HEK293 (cell line): ENCODE data around the gene CCDC187.

Experiments used
- GLIS2 ChIP-seq: fragments of 450-650 bp; formaldehyde crosslinking; IDR thresholded peaks from 2 replicates; pipeline ENCODE4 v1.5.1; 2016; ENCODE audit warnings: missing biosample characterization, missing genetic modification characterization
- YY1 ChIP-seq: fragments of 450-650 bp; formaldehyde crosslinking; IDR thresholded peaks from 2 replicates; pipeline ENCODE4 v1.5.1; 2018; ENCODE audit warnings: missing biosample characterization, missing genetic modification characterization
- ZBTB8A ChIP-seq: fragments of 450-650 bp; formaldehyde crosslinking; IDR thresholded peaks from 2 replicates; pipeline ENCODE4 v1.5.1; 2016; ENCODE audit warnings: missing biosample characterization, missing genetic modification characterization
- ZEB2 ChIP-seq: fragments of 450-650 bp; formaldehyde crosslinking; IDR thresholded peaks from 2 replicates; pipeline ENCODE4 v1.5.1; 2016; ENCODE audit warnings: missing biosample characterization, missing genetic modification characterization
- ZNF274 ChIP-seq, 2 experiments: fragments of 200-500 bp in 1 of 2; fragments of 450-650 bp in 1 of 2; sonication (Bioruptor generic) in 1 of 2; formaldehyde crosslinking in 1 of 2; IDR thresholded peaks; 2 replicates each; pipeline versions ENCODE4 v1.5.1 to v1.6.1; 2014 to 2016; ENCODE audit warnings: borderline replicate concordance in 1 of 2, inconsistent platforms in 1 of 2, low read length in 1 of 2, missing biosample characterization in 1 of 2, missing genetic modification characterization in 1 of 2
- ZNF341 ChIP-seq: fragments of 450-650 bp; formaldehyde crosslinking; IDR thresholded peaks from 2 replicates; pipeline ENCODE4; 2016; ENCODE audit warnings: low read depth, missing biosample characterization, missing genetic modification characterization
- ZNF530 ChIP-seq: fragments of 450-650 bp; formaldehyde crosslinking; IDR thresholded peaks from 2 replicates; pipeline ENCODE4 v1.5.1; 2016; ENCODE audit warnings: low read depth, missing biosample characterization, missing genetic modification characterization
- ZNF544 ChIP-seq: fragments of 450-650 bp; formaldehyde crosslinking; IDR thresholded peaks from 2 replicates; pipeline ENCODE4 v1.5.0; 2017; ENCODE audit warnings: missing biosample characterization, missing genetic modification characterization
- TF ChIP-seq, protein P1 (sequence below): fragments of 450-650 bp; formaldehyde crosslinking; IDR thresholded peaks from 2 replicates; pipeline ENCODE4 v1.5.1; 2017; ENCODE audit warnings: missing biosample characterization, missing genetic modification characterization
- TF ChIP-seq, protein P2 (sequence below): fragments of 450-650 bp; formaldehyde crosslinking; IDR thresholded peaks from 2 replicates; pipeline ENCODE4 v1.5.1; 2016; ENCODE audit warnings: missing biosample characterization, missing genetic modification characterization
- TF ChIP-seq, protein P3 (sequence below): fragments of 450-650 bp; formaldehyde crosslinking; IDR thresholded peaks from 2 replicates; pipeline ENCODE4 v1.5.1; 2016; ENCODE audit warnings: missing biosample characterization, missing genetic modification characterization
- TF ChIP-seq, protein P4 (sequence below): fragments of 450-650 bp; formaldehyde crosslinking; IDR thresholded peaks from 2 replicates; pipeline ENCODE4 v1.5.1; 2016; ENCODE audit warnings: missing biosample characterization, missing genetic modification characterization, low read depth

DNA sequence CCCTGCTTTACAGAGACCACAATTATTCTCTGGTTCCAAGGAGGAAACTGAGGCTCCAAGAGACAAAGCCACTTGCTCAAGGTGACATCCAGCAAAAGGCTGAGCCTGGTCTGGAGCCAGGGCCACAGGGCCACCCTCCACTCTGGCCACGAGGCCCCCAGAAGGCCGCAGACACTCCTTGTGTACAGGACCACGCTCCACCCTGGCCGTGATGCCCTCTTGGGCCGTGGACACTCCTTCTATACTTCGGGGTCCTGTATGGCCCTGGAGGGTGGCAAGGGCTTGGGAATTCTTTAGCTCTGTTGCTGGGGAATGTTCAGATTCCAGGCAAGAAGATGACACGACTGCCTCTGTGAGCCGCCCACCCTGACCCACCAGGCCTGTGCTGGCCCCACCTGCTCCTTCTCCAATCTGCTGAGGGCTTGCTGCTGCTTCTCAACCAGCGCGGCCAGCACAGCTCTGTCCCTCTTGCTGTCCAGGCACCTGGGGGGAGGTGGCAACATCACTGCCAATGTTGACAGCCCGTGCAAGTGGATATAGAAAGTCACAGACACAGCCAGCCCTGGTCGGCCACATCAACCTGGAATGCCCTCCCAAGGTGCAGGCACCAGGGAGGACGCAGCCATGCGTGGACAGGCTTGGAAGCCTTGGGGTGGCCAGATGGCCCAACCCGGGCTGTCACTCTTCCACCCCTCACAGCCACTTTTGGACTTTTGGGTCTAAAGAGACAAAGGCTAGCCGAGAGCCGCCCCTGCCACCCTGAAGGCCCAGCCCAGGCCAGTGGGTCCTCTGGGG, 38.1 kb downstream of the CCDC187 start:
- no peak for TF ChIP-seq ZBTB8A (tag by site-specific recombination)
- no peak for TF ChIP-seq YY1 (tag by site-specific recombination)
- TF ChIP-seq, protein P1, sequence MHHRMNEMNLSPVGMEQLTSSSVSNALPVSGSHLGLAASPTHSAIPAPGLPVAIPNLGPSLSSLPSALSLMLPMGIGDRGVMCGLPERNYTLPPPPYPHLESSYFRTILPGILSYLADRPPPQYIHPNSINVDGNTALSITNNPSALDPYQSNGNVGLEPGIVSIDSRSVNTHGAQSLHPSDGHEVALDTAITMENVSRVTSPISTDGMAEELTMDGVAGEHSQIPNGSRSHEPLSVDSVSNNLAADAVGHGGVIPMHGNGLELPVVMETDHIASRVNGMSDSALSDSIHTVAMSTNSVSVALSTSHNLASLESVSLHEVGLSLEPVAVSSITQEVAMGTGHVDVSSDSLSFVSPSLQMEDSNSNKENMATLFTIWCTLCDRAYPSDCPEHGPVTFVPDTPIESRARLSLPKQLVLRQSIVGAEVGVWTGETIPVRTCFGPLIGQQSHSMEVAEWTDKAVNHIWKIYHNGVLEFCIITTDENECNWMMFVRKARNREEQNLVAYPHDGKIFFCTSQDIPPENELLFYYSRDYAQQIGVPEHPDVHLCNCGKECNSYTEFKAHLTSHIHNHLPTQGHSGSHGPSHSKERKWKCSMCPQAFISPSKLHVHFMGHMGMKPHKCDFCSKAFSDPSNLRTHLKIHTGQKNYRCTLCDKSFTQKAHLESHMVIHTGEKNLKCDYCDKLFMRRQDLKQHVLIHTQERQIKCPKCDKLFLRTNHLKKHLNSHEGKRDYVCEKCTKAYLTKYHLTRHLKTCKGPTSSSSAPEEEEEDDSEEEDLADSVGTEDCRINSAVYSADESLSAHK (tag by site-specific recombination) = no peak
- no peak for TF ChIP-seq GLIS2 (tag by site-specific recombination)
- TF ChIP-seq, protein P2, sequence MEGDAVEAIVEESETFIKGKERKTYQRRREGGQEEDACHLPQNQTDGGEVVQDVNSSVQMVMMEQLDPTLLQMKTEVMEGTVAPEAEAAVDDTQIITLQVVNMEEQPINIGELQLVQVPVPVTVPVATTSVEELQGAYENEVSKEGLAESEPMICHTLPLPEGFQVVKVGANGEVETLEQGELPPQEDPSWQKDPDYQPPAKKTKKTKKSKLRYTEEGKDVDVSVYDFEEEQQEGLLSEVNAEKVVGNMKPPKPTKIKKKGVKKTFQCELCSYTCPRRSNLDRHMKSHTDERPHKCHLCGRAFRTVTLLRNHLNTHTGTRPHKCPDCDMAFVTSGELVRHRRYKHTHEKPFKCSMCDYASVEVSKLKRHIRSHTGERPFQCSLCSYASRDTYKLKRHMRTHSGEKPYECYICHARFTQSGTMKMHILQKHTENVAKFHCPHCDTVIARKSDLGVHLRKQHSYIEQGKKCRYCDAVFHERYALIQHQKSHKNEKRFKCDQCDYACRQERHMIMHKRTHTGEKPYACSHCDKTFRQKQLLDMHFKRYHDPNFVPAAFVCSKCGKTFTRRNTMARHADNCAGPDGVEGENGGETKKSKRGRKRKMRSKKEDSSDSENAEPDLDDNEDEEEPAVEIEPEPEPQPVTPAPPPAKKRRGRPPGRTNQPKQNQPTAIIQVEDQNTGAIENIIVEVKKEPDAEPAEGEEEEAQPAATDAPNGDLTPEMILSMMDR (tag by site-specific recombination) = no peak
- TF ChIP-seq, protein P3, sequence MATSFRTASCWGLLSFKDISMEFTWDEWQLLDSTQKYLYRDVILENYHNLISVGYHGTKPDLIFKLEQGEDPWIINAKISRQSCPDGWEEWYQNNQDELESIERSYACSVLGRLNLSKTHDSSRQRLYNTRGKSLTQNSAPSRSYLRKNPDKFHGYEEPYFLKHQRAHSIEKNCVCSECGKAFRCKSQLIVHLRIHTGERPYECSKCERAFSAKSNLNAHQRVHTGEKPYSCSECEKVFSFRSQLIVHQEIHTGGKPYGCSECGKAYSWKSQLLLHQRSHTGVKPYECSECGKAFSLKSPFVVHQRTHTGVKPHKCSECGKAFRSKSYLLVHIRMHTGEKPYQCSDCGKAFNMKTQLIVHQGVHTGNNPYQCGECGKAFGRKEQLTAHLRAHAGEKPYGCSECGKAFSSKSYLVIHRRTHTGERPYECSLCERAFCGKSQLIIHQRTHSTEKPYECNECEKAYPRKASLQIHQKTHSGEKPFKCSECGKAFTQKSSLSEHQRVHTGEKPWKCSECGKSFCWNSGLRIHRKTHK (tag by site-specific recombination) = no peak
- no peak for TF ChIP-seq ZNF341 (tag by site-specific recombination)
- TF ChIP-seq ZNF530 (tag by site-specific recombination) = no peak
- no peak for TF ChIP-seq ZNF544 (tag by site-specific recombination)
- no peak for TF ChIP-seq ZEB2 (tag by site-specific recombination)
- TF ChIP-seq, protein P4, sequence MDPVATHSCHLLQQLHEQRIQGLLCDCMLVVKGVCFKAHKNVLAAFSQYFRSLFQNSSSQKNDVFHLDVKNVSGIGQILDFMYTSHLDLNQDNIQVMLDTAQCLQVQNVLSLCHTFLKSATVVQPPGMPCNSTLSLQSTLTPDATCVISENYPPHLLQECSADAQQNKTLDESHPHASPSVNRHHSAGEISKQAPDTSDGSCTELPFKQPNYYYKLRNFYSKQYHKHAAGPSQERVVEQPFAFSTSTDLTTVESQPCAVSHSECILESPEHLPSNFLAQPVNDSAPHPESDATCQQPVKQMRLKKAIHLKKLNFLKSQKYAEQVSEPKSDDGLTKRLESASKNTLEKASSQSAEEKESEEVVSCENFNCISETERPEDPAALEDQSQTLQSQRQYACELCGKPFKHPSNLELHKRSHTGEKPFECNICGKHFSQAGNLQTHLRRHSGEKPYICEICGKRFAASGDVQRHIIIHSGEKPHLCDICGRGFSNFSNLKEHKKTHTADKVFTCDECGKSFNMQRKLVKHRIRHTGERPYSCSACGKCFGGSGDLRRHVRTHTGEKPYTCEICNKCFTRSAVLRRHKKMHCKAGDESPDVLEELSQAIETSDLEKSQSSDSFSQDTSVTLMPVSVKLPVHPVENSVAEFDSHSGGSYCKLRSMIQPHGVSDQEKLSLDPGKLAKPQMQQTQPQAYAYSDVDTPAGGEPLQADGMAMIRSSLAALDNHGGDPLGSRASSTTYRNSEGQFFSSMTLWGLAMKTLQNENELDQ = no peak
- TF ChIP-seq ZNF274 (IDR thresholded peaks at IDR 0.05; ENCODE audit: low read length) = no peak
- no peak for TF ChIP-seq ZNF274 (tag by site-specific recombination; IDR thresholded peaks at IDR 0.05; ENCODE audit: borderline replicate concordance)
